ENCODE data around the gene TPSG1. TPM values are rescaled to one million over a fixed set of nuclear protein-coding genes. Genes with fewer than 3 reads are reported as not detected.

TPSG1 gene
- total and polyA plus RNA-seq, 2 experiments from 2014 or later = 0.77 TPM; not detected in 1

GRCh38 chr16:1175566-1176279 is 49.3 kb downstream of the TPSG1 start:
- H3K27ac ChIP-seq = no peak overlapping the region
- H3K4me1 ChIP-seq (ENCODE audit: low read depth) = no peaks in the 10 kb centered on the region
- H3K36me3 ChIP-seq = no peaks in the 10 kb centered on the region
- TF ChIP-seq, protein P1, sequence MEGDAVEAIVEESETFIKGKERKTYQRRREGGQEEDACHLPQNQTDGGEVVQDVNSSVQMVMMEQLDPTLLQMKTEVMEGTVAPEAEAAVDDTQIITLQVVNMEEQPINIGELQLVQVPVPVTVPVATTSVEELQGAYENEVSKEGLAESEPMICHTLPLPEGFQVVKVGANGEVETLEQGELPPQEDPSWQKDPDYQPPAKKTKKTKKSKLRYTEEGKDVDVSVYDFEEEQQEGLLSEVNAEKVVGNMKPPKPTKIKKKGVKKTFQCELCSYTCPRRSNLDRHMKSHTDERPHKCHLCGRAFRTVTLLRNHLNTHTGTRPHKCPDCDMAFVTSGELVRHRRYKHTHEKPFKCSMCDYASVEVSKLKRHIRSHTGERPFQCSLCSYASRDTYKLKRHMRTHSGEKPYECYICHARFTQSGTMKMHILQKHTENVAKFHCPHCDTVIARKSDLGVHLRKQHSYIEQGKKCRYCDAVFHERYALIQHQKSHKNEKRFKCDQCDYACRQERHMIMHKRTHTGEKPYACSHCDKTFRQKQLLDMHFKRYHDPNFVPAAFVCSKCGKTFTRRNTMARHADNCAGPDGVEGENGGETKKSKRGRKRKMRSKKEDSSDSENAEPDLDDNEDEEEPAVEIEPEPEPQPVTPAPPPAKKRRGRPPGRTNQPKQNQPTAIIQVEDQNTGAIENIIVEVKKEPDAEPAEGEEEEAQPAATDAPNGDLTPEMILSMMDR (IDR thresholded peaks at IDR 0.05; ENCODE audit: low read depth, low read length) = no peak
- no peaks in the 10 kb centered on the region for H3K27me3 ChIP-seq
- DNase-seq (ENCODE audit: low read depth in 1 of 2, low spot score in 1 of 2) = no peak
- no peak overlapping the region for H3K4me3 ChIP-seq
- H3K9me3 ChIP-seq (ENCODE audit: low read depth) = no peaks in the 10 kb centered on the region

- Histone ChIP-seq H3K27ac (no peak overlapping the region), H3K9me3 (ENCODE audit: low read depth) (no peaks in the 10 kb centered on the region), H3K4me1 (ENCODE audit: low read depth) (peaks cover 2% of the 10 kb centered on the region), H3K36me3 (no peaks in the 10 kb centered on the region), H3K4me3 (no peak overlapping the region), H3K27me3 (no peaks in the 10 kb centered on the region)
- TF ChIP-seq, protein P1 (IDR thresholded peaks at IDR 0.05; ENCODE audit: low read depth, low read length) = no peak
- DNase-seq (ENCODE audit: low read depth in 1 of 2, low spot score in 1 of 2) = no peak
Observed at GRCh38 chr16:1174477-1175357, 50.4 kb downstream of the TPSG1 start.

- no peak for DNase-seq (ENCODE audit: low read depth in 1 of 2, low spot score in 1 of 2)
- Histone ChIP-seq H3K36me3 (no peaks in the 10 kb centered on the region), H3K27ac (no peak overlapping the region), H3K9me3 (ENCODE audit: low read depth) (no peaks in the 10 kb centered on the region), H3K4me3 (no peak overlapping the region), H3K27me3 (no peaks in the 10 kb centered on the region), H3K4me1 (ENCODE audit: low read depth) (peaks cover 8% of the 10 kb centered on the region)
- TF ChIP-seq, protein P1 (IDR thresholded peaks at IDR 0.05; ENCODE audit: low read depth, low read length) = no peak
Observed at GRCh38 chr16:1173788-1174451, 51.1 kb downstream of the TPSG1 start.

DNA sequence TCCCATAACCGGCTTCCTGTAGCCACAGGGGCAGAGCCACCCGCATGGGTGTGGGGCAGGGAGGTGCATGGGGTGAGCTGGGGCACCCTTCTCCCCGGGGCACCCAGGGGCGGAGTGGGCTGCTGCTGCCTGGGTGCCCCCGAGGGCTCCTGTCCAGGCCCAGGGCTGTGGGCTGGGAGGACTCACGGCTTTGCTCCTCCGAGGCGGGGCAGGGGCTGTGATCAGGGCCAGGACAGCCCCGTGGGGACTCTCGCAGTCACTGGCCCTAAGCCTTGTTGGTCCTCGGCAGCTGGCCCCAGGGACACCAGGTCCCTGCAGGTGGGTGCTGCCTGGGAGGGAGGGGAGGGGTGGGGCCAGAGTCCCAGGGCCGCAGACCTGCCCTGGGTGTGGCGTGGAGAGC is 52.4 kb downstream of the TPSG1 start:
- TF ChIP-seq, protein P1 (IDR thresholded peaks at IDR 0.05; ENCODE audit: low read depth, low read length) = no peak
- Histone ChIP-seq H3K9me3 (ENCODE audit: low read depth) (no peaks in the 10 kb centered on the region), H3K27ac (no peak overlapping the region), H3K4me3 (no peak overlapping the region), H3K27me3 (no peaks in the 10 kb centered on the region), H3K36me3 (no peaks in the 10 kb centered on the region), H3K4me1 (ENCODE audit: low read depth) (peaks cover 8% of the 10 kb centered on the region)
- DNase-seq (ENCODE audit: low read depth in 1 of 2, low spot score in 1 of 2) = no peak

DNA sequence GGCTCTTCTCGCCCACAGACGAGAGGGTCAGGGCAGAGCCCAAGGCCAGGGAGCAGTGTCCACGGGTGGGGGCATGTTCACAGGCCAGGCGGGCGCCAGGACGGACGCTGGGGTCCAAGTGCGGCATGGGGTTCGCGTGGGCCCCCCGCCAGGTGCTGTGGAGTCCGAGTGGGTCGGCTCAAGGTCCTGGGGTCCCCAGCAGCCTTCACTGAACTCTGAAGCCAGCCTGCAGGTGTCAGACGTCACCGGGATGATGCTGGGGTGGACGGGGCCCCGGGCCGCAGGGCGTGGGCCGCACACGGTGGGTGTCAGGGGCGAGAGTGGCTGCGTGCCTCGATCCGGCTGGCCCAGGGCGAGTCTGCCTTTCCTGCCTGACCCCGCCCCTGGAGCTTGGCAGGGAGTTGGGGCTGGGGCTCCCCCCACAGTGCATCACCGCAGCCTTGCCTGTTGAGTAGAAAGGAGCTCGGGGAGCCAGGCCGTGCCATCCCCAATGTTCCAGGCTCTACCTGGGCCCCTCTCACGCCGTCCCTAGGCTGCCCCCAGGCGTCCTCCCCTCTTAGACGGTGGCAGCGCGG is 53.1 kb downstream of the TPSG1 start:
- no peak for DNase-seq (ENCODE audit: low read depth in 1 of 2, low spot score in 1 of 2)
- TF ChIP-seq, protein P1 (IDR thresholded peaks at IDR 0.05; ENCODE audit: low read depth, low read length) = no peak
- Histone ChIP-seq H3K36me3 (no peaks in the 10 kb centered on the region), H3K4me1 (ENCODE audit: low read depth) (peaks cover 8% of the 10 kb centered on the region), H3K9me3 (ENCODE audit: low read depth) (no peaks in the 10 kb centered on the region), H3K4me3 (no peak overlapping the region), H3K27me3 (no peaks in the 10 kb centered on the region), H3K27ac (no peak overlapping the region)
